Stomach (tissue), 4 donors: Measurements from ENCODE around the gene CPO.

ENCODE experiments used
- EP300 ChIP-seq: sonication (generic); formaldehyde crosslinking; IDR thresholded peaks from one replicate; pipeline ENCODE4 v1.6.1; 2017; ENCODE audit warnings: antibody characterized with exemption
- POLR2AphosphoS5 ChIP-seq, 3 donors: sonication (generic); formaldehyde crosslinking; IDR thresholded peaks; one replicate each; pipeline ENCODE4 v1.6.1; 2016; ENCODE audit warnings: antibody characterized with exemption in 3 of 3
- TF ChIP-seq, protein P1 (sequence below), 7 experiments: fragments of 450-650 bp in 4 of 7; fragments of 200-600 bp in 3 of 7; sonication (generic) in 3 of 7; IDR thresholded peaks; one replicate each; pipeline ENCODE4 v1.5.1; 2016 to 2019; ENCODE audit warnings: antibody characterized with exemption in 7 of 7, control low read depth in 2 of 7, mild to moderate bottlenecking in 1 of 7

DNA sequence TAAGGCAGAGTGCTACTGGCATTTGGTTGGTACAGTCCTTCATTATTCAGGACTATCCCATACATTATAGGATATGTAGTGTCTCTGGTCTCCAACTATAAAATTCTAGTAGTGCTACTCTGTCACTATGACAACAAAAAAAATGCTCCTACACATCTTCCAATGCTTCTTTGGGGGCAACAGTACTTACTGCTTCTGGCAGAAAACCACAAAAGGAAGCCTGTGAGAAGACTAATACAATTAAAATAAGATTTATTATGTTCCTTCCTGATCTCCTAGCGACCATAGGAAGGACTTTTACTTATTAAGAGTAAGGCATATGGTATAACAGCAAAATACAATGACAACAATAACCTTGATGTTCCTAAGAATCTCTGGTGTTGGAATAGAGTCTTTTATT lies 48.4 kb upstream of the CPO start:
- TF ChIP-seq, protein P1, sequence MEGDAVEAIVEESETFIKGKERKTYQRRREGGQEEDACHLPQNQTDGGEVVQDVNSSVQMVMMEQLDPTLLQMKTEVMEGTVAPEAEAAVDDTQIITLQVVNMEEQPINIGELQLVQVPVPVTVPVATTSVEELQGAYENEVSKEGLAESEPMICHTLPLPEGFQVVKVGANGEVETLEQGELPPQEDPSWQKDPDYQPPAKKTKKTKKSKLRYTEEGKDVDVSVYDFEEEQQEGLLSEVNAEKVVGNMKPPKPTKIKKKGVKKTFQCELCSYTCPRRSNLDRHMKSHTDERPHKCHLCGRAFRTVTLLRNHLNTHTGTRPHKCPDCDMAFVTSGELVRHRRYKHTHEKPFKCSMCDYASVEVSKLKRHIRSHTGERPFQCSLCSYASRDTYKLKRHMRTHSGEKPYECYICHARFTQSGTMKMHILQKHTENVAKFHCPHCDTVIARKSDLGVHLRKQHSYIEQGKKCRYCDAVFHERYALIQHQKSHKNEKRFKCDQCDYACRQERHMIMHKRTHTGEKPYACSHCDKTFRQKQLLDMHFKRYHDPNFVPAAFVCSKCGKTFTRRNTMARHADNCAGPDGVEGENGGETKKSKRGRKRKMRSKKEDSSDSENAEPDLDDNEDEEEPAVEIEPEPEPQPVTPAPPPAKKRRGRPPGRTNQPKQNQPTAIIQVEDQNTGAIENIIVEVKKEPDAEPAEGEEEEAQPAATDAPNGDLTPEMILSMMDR (IDR thresholded peaks at IDR 0.05), result no peak
- TF ChIP-seq EP300 (no peak), POLR2AphosphoS5 (IDR thresholded peaks at IDR 0.05) (no peak)
